ENCODE data around the gene EXOC6B. TPM values are rescaled to one million over a fixed set of nuclear protein-coding genes. Genes with fewer than 3 reads are reported as not detected.

EXOC6B gene
- total and polyA plus RNA-seq, 11 donors = 18.4 to 192 (median 143) TPM

DNA sequence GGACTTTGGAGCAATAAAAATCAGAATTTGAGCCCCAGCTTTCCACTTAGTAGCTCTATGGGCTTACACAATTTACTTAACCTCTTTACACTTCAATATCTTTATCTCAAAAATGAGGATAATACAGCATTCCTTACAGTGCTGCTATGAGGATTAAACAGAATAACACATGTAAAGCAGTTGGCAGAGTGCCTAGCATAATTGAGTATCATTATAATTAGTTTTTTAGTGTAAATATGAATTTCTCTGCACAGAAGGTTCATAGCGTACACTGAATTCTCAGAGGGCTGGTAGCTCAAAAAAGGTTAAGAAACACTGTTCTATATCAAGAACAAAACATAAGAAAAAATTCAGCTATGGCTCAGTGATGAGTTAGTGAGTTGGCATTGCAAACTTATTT, 487.8 kb downstream of the EXOC6B start:
- H3K36me3 ChIP-seq = no peaks in the 10 kb centered on the region
- intact Hi-C loops (cut with DNase I) = loop anchor here in 1 of 10 donors (10.0 kb wide), 1 partner anchor 133 kb away; no protein-coding TSS in a partner anchor
- no peaks in the 10 kb centered on the region for H3K9me3 ChIP-seq
- DNase-seq (no peak), ATAC-seq (no peak)
- 70 to 76% (median 72%) methylated on average over 1 of the region's 1 CpG for WGBS, 4 donors
- no peaks in the 10 kb centered on the region for H3K27me3 ChIP-seq
- no peak overlapping the region for H3K4me3 ChIP-seq
- TF ChIP-seq, protein P1, sequence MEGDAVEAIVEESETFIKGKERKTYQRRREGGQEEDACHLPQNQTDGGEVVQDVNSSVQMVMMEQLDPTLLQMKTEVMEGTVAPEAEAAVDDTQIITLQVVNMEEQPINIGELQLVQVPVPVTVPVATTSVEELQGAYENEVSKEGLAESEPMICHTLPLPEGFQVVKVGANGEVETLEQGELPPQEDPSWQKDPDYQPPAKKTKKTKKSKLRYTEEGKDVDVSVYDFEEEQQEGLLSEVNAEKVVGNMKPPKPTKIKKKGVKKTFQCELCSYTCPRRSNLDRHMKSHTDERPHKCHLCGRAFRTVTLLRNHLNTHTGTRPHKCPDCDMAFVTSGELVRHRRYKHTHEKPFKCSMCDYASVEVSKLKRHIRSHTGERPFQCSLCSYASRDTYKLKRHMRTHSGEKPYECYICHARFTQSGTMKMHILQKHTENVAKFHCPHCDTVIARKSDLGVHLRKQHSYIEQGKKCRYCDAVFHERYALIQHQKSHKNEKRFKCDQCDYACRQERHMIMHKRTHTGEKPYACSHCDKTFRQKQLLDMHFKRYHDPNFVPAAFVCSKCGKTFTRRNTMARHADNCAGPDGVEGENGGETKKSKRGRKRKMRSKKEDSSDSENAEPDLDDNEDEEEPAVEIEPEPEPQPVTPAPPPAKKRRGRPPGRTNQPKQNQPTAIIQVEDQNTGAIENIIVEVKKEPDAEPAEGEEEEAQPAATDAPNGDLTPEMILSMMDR (IDR thresholded peaks at IDR 0.05) = no peak
- no peak for TF ChIP-seq POLR2A (IDR thresholded peaks at IDR 0.05)
- no peaks in the 10 kb centered on the region for H3K4me1 ChIP-seq
- no peak overlapping the region for H3K27ac ChIP-seq

DNA sequence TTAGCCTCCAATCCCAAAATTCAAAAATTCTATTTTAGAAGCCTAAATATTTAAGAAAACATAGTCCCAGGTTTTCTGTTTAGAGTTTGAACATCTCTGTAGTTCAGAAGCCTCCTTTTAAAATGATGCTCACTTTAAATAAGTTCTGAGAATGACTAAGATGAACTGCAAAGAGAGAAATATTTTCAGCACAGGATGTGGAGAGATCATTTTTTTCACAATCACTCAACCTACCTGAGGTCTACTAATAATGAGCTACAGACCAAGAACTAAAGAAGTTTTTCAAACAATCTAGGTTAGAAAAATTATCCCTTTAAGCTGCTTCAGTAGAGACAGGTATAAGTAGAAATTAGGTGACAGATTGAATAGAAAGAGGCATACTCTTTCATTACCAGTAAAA, 493.1 kb downstream of the EXOC6B start:
- DNase-seq (no peak), ATAC-seq (no peak)
- H3K36me3 ChIP-seq = peaks cover 0 to 6% (median 0%) of the 10 kb centered on the region in 9 donors
- H3K9me3 ChIP-seq = no peaks in the 10 kb centered on the region
- no peaks in the 10 kb centered on the region for H3K27me3 ChIP-seq
- H3K27ac ChIP-seq = no peak overlapping the region
- no peaks in the 10 kb centered on the region for H3K4me1 ChIP-seq
- TF ChIP-seq POLR2A (IDR thresholded peaks at IDR 0.05) = no peak
- TF ChIP-seq, protein P1 (IDR thresholded peaks at IDR 0.05) = no peak
- intact Hi-C loops (cut with DNase I) = loop anchor here in 1 of 10 donors (10.0 kb wide), 1 partner anchor 128 kb away; no protein-coding TSS in a partner anchor
- H3K4me3 ChIP-seq = no peak overlapping the region

DNA sequence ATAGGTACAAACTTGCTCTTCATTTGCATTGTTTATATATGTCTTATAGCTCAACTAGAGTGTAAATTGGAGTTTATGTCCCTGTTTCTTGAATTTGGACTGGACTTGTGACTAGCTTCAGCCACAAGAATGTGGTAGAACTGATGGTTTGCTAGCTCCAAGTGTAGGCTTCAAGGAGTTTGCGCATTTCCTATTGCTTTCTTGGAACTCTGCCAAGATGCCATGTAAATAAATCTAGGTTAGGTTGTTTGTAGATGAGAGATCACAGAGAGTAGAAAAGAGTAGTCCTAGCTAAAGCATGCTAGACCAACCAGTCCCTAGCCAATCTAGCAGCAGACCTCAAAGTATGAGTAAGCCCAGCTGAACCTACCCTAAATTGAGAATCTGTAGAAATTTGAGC, 495.2 kb downstream of the EXOC6B start:
- Histone ChIP-seq H3K9me3 (no peaks in the 10 kb centered on the region), H3K4me1 (peaks cover 0 to 3% (median 0%) of the 10 kb centered on the region in 12 donors), H3K27me3 (no peaks in the 10 kb centered on the region), H3K36me3 (peaks cover 0 to 10% (median 0%) of the 10 kb centered on the region in 9 donors), H3K4me3 (no peak overlapping the region), H3K27ac (no peak overlapping the region)
- WGBS, 4 donors = 96 to 100% (median 99%) methylated on average over 1 of the region's 1 CpG
- intact Hi-C loops (cut with DNase I) = loop anchor here in 1 of 10 donors (10.0 kb wide), 1 partner anchor 126 kb away; no protein-coding TSS in a partner anchor
- ATAC-seq = no peak
- DNase-seq = no peak
- TF ChIP-seq, protein P1 (IDR thresholded peaks at IDR 0.05) = no peak
- TF ChIP-seq POLR2A (IDR thresholded peaks at IDR 0.05) = no peak

DNA sequence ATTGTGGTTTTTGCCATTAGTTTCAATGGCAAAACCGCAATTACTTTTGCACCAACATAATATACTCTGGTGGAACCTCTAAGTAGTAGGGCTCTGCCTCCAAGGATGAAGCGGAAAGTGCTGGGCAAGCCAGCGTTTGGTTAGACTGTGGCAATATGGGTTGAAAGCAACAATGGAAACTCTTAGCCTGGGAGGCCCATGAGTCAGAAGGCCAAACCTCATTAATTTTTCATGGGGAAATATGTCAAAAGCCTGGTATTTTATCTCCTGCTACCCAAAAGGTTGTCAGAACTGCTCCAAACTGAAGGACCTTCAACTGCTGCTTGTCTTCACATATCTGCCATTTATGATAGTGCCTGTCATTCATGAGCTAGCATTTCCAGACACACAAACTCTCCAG, 499.1 kb downstream of the EXOC6B start:
- Histone ChIP-seq H3K27me3 (no peaks in the 10 kb centered on the region), H3K4me1 (peaks cover 0 to 3% (median 0%) of the 10 kb centered on the region in 12 donors), H3K9me3 (peaks cover 0 to 4% (median 0%) of the 10 kb centered on the region in 12 donors), H3K27ac (no peak overlapping the region), H3K4me3 (no peak overlapping the region), H3K36me3 (peaks cover 0 to 10% (median 0%) of the 10 kb centered on the region in 9 donors)
- DNase-seq (no peak), ATAC-seq (no peak)
- WGBS, 4 donors = 92 to 96% (median 94%) methylated on average over 3 of the region's 3 CpGs
- intact Hi-C loops (cut with DNase I) = no loop called here
- TF ChIP-seq, protein P1 (IDR thresholded peaks at IDR 0.05) = no peak
- no peak for TF ChIP-seq POLR2A (IDR thresholded peaks at IDR 0.05)

All from heart left ventricle (tissue), 16 donors.